IPS DF 4.7 (cell line): Measurements from ENCODE around the gene PLVAP.

Experiments
- DNase-seq: peaks from one replicate; pipeline ENCODE4 v3.0.0-alpha.2; 2013; ENCODE audit warnings: low spot score; ENCODE audit errors: extremely low read depth

PLVAP gene

GRCh38 chr19:17303167-17303939 is 73.8 kb downstream of the PLVAP start, which contains the start of gene ABHD8:
TSS of gene ABHD8 (minus strand) at chr19:17303425. CDS start at chr19:17301616, 1,809 bp downstream.
- no peak for DNase-seq

- no peak for DNase-seq
These were observed 74.6 kb downstream of the PLVAP start for GRCh38 chr19:17302391-17303166.
